Body of pancreas (tissue), 4 donors: ENCODE data around the gene ERC2. TPM values are rescaled to one million over a fixed set of nuclear protein-coding genes. Genes with fewer than 3 reads are reported as not detected.

ENCODE experiments used
- ATAC-seq: fragments of 150-250 bp; one replicate; pipeline ENCODE4 v1.9.1; 2016
- DNase-seq, 4 donors: peaks; one replicate each; pipeline ENCODE4 v3.0.0-alpha.2; 2019
- H3K27ac ChIP-seq, 4 donors: fragments of 200-600 bp; sonication (generic); 1 replicate in 3 of 4; 2 replicates in 1 of 4; pipeline versions ENCODE4 v1.5.1 to v1.6.1; 2016 to 2019; ENCODE audit warnings: mild to moderate bottlenecking in 1 of 4, mixed read lengths in 1 of 4, moderate library complexity in 1 of 4
- H3K27me3 ChIP-seq, 2 donors: fragments of 200-600 bp; sonication (generic); one replicate each; pipeline ENCODE4 v1.6.0; 2016; ENCODE audit warnings: mild to moderate bottlenecking in 1 of 2
- H3K36me3 ChIP-seq, 2 donors: fragments of 200-600 bp; sonication (generic); replicated peaks in 1 of 2; 2 replicates each; pipeline ENCODE4 v1.5.1; 2016; ENCODE audit warnings: low read depth in 2 of 2; ENCODE audit not compliant: insufficient read depth in 1 of 2
- H3K4me1 ChIP-seq: fragments of 200-600 bp; sonication (generic); one replicate; pipeline ENCODE4 v1.6.0; 2016
- H3K4me3 ChIP-seq, 2 donors: fragments of 200-600 bp; sonication (generic); 1 replicate in 1 of 2; 2 replicates in 1 of 2; pipeline ENCODE4 v1.5.1; 2016 to 2019
- H3K9me3 ChIP-seq, 3 donors: fragments of 200-600 bp; sonication (generic); 1 replicate in 2 of 3; 2 replicates in 1 of 3; pipeline ENCODE4 v1.5.1; 2016
- POLR2A ChIP-seq, 3 donors: fragments of 450-650 bp; IDR thresholded peaks; one replicate each; pipeline ENCODE4 v1.6.1; 2016; ENCODE audit warnings: antibody characterized with exemption in 3 of 3, mild to moderate bottlenecking in 2 of 3
- WGBS, 2 donors: methylation state at CpG; one replicate each; pipeline ENCODE4 v1.1.5; 2017; 5-methylcytosine and 5-hydroxymethylcytosine counted together
- intact Hi-C: fragments of 100-400 bp; cut with DNase I; formaldehyde crosslinking; loops from one replicate; pipeline ENCODE4 v1.15.1; 2023
- total RNA-seq, 2 donors: library from RNA; depleted of rRNA; stranded (reverse); fragments of >200 nt; gene quantifications; one replicate each; pipeline ENCODE4 v1.1.0, GENCODE V29; 2016
- TF ChIP-seq, protein P1 (sequence below), 7 experiments: fragments of 450-650 bp in 4 of 7; fragments of 200-600 bp in 3 of 7; sonication (generic) in 3 of 7; IDR thresholded peaks; one replicate each; pipeline ENCODE4 v1.5.1; 2016 to 2019; ENCODE audit warnings: antibody characterized with exemption in 7 of 7

ERC2 gene
- total RNA-seq, 2 donors from 2014 or later: 4.0 to 4.7 TPM

DNA sequence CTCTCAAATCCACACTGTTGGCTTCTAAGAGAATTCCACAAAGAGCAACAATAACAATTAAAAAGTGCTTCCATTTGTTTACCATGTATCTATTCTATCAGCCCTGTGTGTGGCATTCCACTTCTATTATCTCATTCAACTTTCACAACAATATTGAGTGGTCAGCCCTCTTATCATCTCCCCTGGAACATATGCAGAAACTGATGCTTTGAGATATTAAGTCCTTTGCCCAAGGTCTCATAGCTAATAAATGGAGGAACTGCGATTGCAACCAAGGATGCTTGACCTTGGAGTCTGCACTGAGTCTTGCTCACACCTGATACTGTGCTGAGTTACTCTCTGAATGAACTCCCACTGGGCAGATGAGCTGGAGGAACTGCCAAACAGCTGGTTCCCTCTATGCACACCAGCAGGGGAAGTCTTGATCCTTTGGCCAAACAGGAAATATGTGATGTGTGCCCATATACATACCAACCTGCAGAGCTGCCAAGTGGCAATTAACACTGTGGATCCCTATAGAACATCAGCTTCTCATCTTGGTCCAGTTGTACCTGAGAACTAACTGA, 836.4 kb downstream of the ERC2 start:
- TF ChIP-seq, protein P1, sequence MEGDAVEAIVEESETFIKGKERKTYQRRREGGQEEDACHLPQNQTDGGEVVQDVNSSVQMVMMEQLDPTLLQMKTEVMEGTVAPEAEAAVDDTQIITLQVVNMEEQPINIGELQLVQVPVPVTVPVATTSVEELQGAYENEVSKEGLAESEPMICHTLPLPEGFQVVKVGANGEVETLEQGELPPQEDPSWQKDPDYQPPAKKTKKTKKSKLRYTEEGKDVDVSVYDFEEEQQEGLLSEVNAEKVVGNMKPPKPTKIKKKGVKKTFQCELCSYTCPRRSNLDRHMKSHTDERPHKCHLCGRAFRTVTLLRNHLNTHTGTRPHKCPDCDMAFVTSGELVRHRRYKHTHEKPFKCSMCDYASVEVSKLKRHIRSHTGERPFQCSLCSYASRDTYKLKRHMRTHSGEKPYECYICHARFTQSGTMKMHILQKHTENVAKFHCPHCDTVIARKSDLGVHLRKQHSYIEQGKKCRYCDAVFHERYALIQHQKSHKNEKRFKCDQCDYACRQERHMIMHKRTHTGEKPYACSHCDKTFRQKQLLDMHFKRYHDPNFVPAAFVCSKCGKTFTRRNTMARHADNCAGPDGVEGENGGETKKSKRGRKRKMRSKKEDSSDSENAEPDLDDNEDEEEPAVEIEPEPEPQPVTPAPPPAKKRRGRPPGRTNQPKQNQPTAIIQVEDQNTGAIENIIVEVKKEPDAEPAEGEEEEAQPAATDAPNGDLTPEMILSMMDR (IDR thresholded peaks at IDR 0.05): no peak
- TF ChIP-seq POLR2A (IDR thresholded peaks at IDR 0.05): no peak
- no peaks in the 10 kb centered on the region for H3K27me3 ChIP-seq
- ATAC-seq (no peak), DNase-seq (no peak)
- H3K27ac ChIP-seq: no peak overlapping the region
- intact Hi-C loops: no loop called here
- no peaks in the 10 kb centered on the region for H3K9me3 ChIP-seq
- H3K4me1 ChIP-seq: no peaks in the 10 kb centered on the region
- no peaks in the 10 kb centered on the region for H3K36me3 ChIP-seq
- no peak overlapping the region for H3K4me3 ChIP-seq
- WGBS, 2 donors: 40 to 67% methylated on average over 1 of the region's 1 CpG

DNA sequence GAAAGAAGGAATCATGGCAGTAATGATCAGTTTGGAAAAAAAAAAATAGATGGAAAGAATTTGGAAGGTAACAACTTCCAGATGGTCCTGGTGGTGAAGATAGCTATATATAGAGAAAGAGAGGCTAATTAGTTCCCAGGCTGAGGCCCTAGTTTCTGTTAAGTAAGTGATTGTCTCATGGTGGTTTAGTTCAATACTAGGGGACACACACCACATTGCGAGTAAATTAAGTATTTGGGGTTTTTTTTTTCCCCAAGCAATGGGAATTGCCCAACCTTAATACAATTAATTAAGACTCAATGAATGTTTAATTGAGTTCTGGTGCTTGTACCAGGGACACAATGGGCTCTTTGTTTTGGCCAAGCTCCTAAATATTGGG, 837.4 kb downstream of the ERC2 start:
- TF ChIP-seq, protein P1 (IDR thresholded peaks at IDR 0.05): no peak
- no peak for TF ChIP-seq POLR2A (IDR thresholded peaks at IDR 0.05)
- DNase-seq: no peak
- no peaks in the 10 kb centered on the region for H3K27me3 ChIP-seq
- no peak overlapping the region for H3K4me3 ChIP-seq
- no peaks in the 10 kb centered on the region for H3K9me3 ChIP-seq
- H3K27ac ChIP-seq: no peak overlapping the region
- H3K4me1 ChIP-seq: no peaks in the 10 kb centered on the region
- ATAC-seq: no peak
- 81 to 82% methylated on average over 1 of the region's 1 CpG for WGBS, 2 donors
- H3K36me3 ChIP-seq: no peaks in the 10 kb centered on the region
- intact Hi-C loops: no loop called here

DNA sequence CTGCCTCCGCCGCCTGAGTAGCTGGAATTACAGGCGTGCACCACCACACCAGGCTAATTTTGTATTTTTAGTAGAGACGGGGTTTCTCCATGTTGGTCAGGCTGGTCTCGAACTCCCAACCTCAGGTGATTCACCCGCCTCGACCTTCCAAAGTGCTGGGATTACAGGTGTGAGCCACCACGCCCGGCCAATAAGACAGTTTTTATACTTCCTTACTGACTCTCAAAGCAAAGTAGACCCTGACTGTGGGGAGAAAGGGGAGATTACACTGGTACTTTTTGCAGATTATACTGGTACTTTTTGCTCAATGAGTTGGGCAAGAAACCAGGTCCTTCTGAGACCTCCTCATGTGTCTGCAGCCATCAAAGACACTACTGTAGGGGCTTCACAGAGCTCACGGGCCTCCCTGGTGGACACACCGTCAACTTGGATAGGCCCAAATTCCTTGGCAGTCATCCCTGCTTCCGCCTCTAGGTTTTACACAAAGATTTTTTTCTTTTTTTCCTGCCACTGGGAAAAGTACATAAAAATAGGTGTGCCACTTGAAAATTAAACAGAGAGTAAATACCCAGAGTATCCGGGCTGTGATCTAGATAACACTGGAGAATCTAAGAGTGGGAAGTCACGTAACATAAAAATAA, 837.9 kb downstream of the ERC2 start:
- intact Hi-C loops: no loop called here
- ATAC-seq: no peak
- Histone ChIP-seq H3K4me3 (no peak overlapping the region), H3K4me1 (no peaks in the 10 kb centered on the region), H3K27me3 (no peaks in the 10 kb centered on the region), H3K36me3 (no peaks in the 10 kb centered on the region), H3K27ac (no peak overlapping the region), H3K9me3 (no peaks in the 10 kb centered on the region)
- TF ChIP-seq, protein P1 (IDR thresholded peaks at IDR 0.05): no peak
- no peak for TF ChIP-seq POLR2A (IDR thresholded peaks at IDR 0.05)
- 77 to 82% methylated on average over 14 of the region's 14 CpGs for WGBS, 2 donors
- DNase-seq: no peak

DNA sequence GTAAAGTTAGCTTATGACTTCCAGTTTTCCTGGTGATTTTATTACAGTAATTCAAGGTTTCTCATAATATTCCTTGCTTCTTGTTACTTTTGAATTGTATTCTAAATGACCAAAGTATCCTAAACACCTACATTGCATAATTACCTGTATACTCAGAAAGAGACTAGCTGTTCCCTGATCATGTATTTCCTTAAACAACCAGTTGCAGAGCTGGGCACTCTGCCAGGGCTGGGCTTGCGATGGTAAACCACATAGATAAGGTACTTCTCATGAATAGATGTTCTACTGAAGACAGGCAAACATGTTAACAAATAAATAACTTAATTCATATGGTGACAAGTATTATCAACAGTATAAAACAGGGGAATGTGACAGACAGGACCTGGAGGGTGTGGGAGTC, 838.8 kb downstream of the ERC2 start:
- WGBS, 2 donors: 0 to 8% methylated on average over 1 of the region's 1 CpG
- H3K27ac ChIP-seq: no peak overlapping the region

More for the DNA sequence above, 838.8 kb downstream of the ERC2 start:
- ATAC-seq: no peak
- intact Hi-C loops: no loop called here
- peak; percentile 17 to 60 (median 41) for DNase-seq
- Histone ChIP-seq H3K36me3 (no peaks in the 10 kb centered on the region), H3K4me3 (no peak overlapping the region), H3K4me1 (no peaks in the 10 kb centered on the region), H3K9me3 (no peaks in the 10 kb centered on the region), H3K27me3 (no peaks in the 10 kb centered on the region)
- TF ChIP-seq, protein P1 (IDR thresholded peaks at IDR 0.05): no peak
- TF ChIP-seq POLR2A (IDR thresholded peaks at IDR 0.05): no peak
